Measurements from ENCODE around the gene PSME4. TPM values are rescaled to one million over a fixed set of nuclear protein-coding genes. Genes with fewer than 3 reads are reported as not detected.

PSME4 gene
- total and polyA plus RNA-seq, 7 donors: 55.2 to 189 (median 113) TPM

GRCh38 chr2:53884883-53885282, 85.9 kb downstream of the PSME4 start:
- peaks cover 5% of the 10 kb centered on the region for H3K4me1 ChIP-seq
- no peak overlapping the region for H3K27ac ChIP-seq
- WGBS, 3 donors: 93 to 100% (median 94%) methylated on average over 1 of the region's 1 CpG
- no peak overlapping the region for H3K4me3 ChIP-seq
- ATAC-seq (no peak), DNase-seq (no peak)
- no peak for TF ChIP-seq CTCF (IDR thresholded peaks at IDR 0.05)
- no peaks in the 10 kb centered on the region for H3K27me3 ChIP-seq (ENCODE audit: insufficient read depth in 3 of 3, low read length in 2 of 3)
- peaks cover 6 to 99% of the 10 kb centered on the region in 2 donors for H3K36me3 ChIP-seq (ENCODE audit: insufficient read depth in 1 of 2, low read depth in 1 of 2)
- H3K9me3 ChIP-seq: no peaks in the 10 kb centered on the region
- intact Hi-C loops (cut with DNase I): loop anchor here in 1 of 2 donors (5.0 kb wide), 1 partner anchor 42 kb away; no protein-coding TSS in a partner anchor

GRCh38 chr2:53881986-53882385, 88.8 kb downstream of the PSME4 start:
- no peak for TF ChIP-seq CTCF (IDR thresholded peaks at IDR 0.05)

GRCh38 chr2:53881360-53881759, 89.4 kb downstream of the PSME4 start:
- WGBS, 3 donors: 51 to 57% (median 52%) methylated on average over 2 of the region's 2 CpGs
- Histone ChIP-seq H3K27ac (peak overlapping the region; percentile 19), H3K4me1 (peaks cover 5% of the 10 kb centered on the region), H3K4me3 (no peak overlapping the region), H3K36me3 (ENCODE audit: insufficient read depth in 1 of 2, low read depth in 1 of 2) (peaks cover 3 to 98% of the 10 kb centered on the region in 2 donors), H3K9me3 (no peaks in the 10 kb centered on the region), H3K27me3 (ENCODE audit: insufficient read depth in 3 of 3, low read length in 2 of 3) (no peaks in the 10 kb centered on the region)
- DNase-seq: no peak
- no peak for TF ChIP-seq CTCF (IDR thresholded peaks at IDR 0.05)
- intact Hi-C loops (cut with DNase I): no loop called here
- ATAC-seq: peak; percentile 64 to 66 (median 65)

More at GRCh38 chr2:53881986-53882385, 88.8 kb downstream of the PSME4 start:
- Histone ChIP-seq H3K36me3 (ENCODE audit: insufficient read depth in 1 of 2, low read depth in 1 of 2) (peaks cover 6 to 98% of the 10 kb centered on the region in 2 donors), H3K27ac (peak overlapping the region; percentile 19), H3K4me3 (no peak overlapping the region), H3K9me3 (no peaks in the 10 kb centered on the region), H3K4me1 (peaks cover 5% of the 10 kb centered on the region), H3K27me3 (ENCODE audit: insufficient read depth in 3 of 3, low read length in 2 of 3) (no peaks in the 10 kb centered on the region)
- DNase-seq (no peak), ATAC-seq (no peak)
- intact Hi-C loops (cut with DNase I): no loop called here

- Histone ChIP-seq H3K9me3 (no peaks in the 10 kb centered on the region), H3K27ac (peak overlapping the region; percentile 19), H3K4me3 (no peak overlapping the region), H3K4me1 (peaks cover 5% of the 10 kb centered on the region), H3K36me3 (ENCODE audit: insufficient read depth in 1 of 2, low read depth in 1 of 2) (peaks cover 0 to 98% of the 10 kb centered on the region in 2 donors), H3K27me3 (ENCODE audit: insufficient read depth in 3 of 3, low read length in 2 of 3) (no peaks in the 10 kb centered on the region)
- no peak for TF ChIP-seq CTCF (IDR thresholded peaks at IDR 0.05)
- DNase-seq (no peak), ATAC-seq (peak in 3 of 4 donors; percentile 26 to 33 (median 28))
- intact Hi-C loops (cut with DNase I): no loop called here
- 80 to 94% (median 88%) methylated on average over 3 of the region's 3 CpGs for WGBS, 3 donors
These were observed 90.0 kb downstream of the PSME4 start for GRCh38 chr2:53880756-53881155.

GRCh38 chr2:53877556-53877955, 93.2 kb downstream of the PSME4 start:
- H3K27me3 ChIP-seq (ENCODE audit: insufficient read depth in 3 of 3, low read length in 2 of 3): no peaks in the 10 kb centered on the region
- 96 to 100% (median 98%) methylated on average over 2 of the region's 2 CpGs for WGBS, 3 donors
- DNase-seq: no peak
- H3K4me3 ChIP-seq: no peak overlapping the region
- no peaks in the 10 kb centered on the region for H3K9me3 ChIP-seq
- TF ChIP-seq CTCF (IDR thresholded peaks at IDR 0.05): no peak
- peaks cover 5% of the 10 kb centered on the region for H3K4me1 ChIP-seq
- peaks cover 0 to 95% of the 10 kb centered on the region in 2 donors for H3K36me3 ChIP-seq (ENCODE audit: insufficient read depth in 1 of 2, low read depth in 1 of 2)
- intact Hi-C loops (cut with DNase I): no loop called here
- no peak overlapping the region for H3K27ac ChIP-seq
- peak in 2 of 4 donors; percentile 44 to 46 for ATAC-seq

All from psoas muscle (tissue), 8 donors.